GM12878 (cell line): ENCODE data around the gene MAML2. TPM values are rescaled to one million over a fixed set of nuclear protein-coding genes. Genes with fewer than 3 reads are reported as not detected.

Source experiments
- ASH2L ChIP-seq: fragments of 300-600, 200-600 bp; sonication (generic); IDR thresholded peaks from 2 replicates; pipeline ENCODE4 v1.6.1; 2017; ENCODE audit warnings: low read depth, mild to moderate bottlenecking, borderline replicate concordance
- ATF3 ChIP-seq: IDR thresholded peaks from 2 replicates; pipeline ENCODE4 v1.6.1; 2011; ENCODE audit warnings: low read depth, mild to moderate bottlenecking, low read length, moderate library complexity, borderline replicate concordance; ENCODE audit errors: extremely low read depth
- BCL3 ChIP-seq: IDR thresholded peaks from 2 replicates; pipeline ENCODE4 v1.6.1; 2011; ENCODE audit warnings: borderline replicate concordance, low read depth, mild to moderate bottlenecking, moderate library complexity, low read length; ENCODE audit not compliant: insufficient read depth, poor library complexity, severe bottlenecking
- CBFB ChIP-seq: IDR thresholded peaks from 2 replicates; pipeline ENCODE4 v1.6.1; 2016; ENCODE audit warnings: antibody characterized with exemption, low read depth
- CREB1 ChIP-seq: IDR thresholded peaks from 2 replicates; pipeline ENCODE4 v1.6.1; 2012; ENCODE audit warnings: low read depth, mild to moderate bottlenecking, inconsistent platforms
- E4F1 ChIP-seq: fragments of 450-650 bp; IDR thresholded peaks from 2 replicates; pipeline ENCODE4 v1.6.1; 2018; ENCODE audit warnings: borderline replicate concordance, mild to moderate bottlenecking; ENCODE audit not compliant: partially characterized antibody
- EED ChIP-seq: sonication (generic); IDR thresholded peaks from 2 replicates; pipeline ENCODE4 v1.6.1; 2016; ENCODE audit warnings: antibody characterized with exemption, low read depth
- GABPA ChIP-seq: IDR thresholded peaks from 2 replicates; pipeline ENCODE4 v1.6.1; 2014; ENCODE audit warnings: antibody characterized with exemption, low read depth, mild to moderate bottlenecking, inconsistent platforms
- KLF5 ChIP-seq: fragments of 450-650 bp; IDR thresholded peaks from 2 replicates; pipeline ENCODE4 v1.6.1; 2014; ENCODE audit warnings: mild to moderate bottlenecking; ENCODE audit not compliant: partially characterized antibody
- MEF2A ChIP-seq: IDR thresholded peaks from 2 replicates; pipeline ENCODE4 v1.6.1; 2011; ENCODE audit warnings: low read depth, mild to moderate bottlenecking, low read length, moderate library complexity; ENCODE audit not compliant: insufficient read depth
- MYB ChIP-seq: fragments of 150-350 bp; IDR thresholded peaks from 2 replicates; pipeline ENCODE4 v1.6.1; 2014; ENCODE audit warnings: mild to moderate bottlenecking, low read depth, low read length, borderline replicate concordance
- SIN3A ChIP-seq: IDR thresholded peaks from 2 replicates; pipeline ENCODE4 v1.6.1; 2012; ENCODE audit warnings: low read depth, low read length, improper control_type of control experiment
- SKIL ChIP-seq: fragments of 450-650 bp; IDR thresholded peaks from 2 replicates; pipeline ENCODE4 v1.6.1; 2017; ENCODE audit warnings: mild to moderate bottlenecking, low read depth, inconsistent platforms; ENCODE audit not compliant: poor library complexity, severe bottlenecking
- TCF12 ChIP-seq: IDR thresholded peaks from 2 replicates; pipeline ENCODE4 v1.6.1; 2011; ENCODE audit warnings: low read depth, mild to moderate bottlenecking, low read length
- ZBTB40 ChIP-seq: fragments of 450-650 bp; IDR thresholded peaks from 2 replicates; pipeline ENCODE4 v1.6.1; 2016; ENCODE audit warnings: mild to moderate bottlenecking, moderate library complexity, borderline replicate concordance
- ZNF384 ChIP-seq: IDR thresholded peaks from 2 replicates; pipeline ENCODE4 v1.6.1; 2012; ENCODE audit warnings: low read depth, mild to moderate bottlenecking, low read length, improper control_type of control experiment, borderline replicate concordance
- polyA plus RNA-seq, 11 experiments: library from polyadenylated mRNA; depleted of rRNA in 4 of 11; unstranded in 6 of 11; stranded (reverse) in 5 of 11; fragments of >200 nt; fragmentation: Nextera tagmentation in 4 of 11; fragmentation: Illumina TruSeq in 1 of 11; extraction: Ambion mirVana in 4 of 11; extraction: Trizol in 1 of 11; gene quantifications; 1 replicate in 1 of 11; 2 replicates in 10 of 11; pipeline versions ENCODE4 v1.2.1 to v1.2.3, GENCODE V29; 2011 to 2016; ENCODE audit warnings: inconsistent platforms in 2 of 11, missing spikeins in 2 of 11, low read depth in 1 of 11
- total RNA-seq, 4 experiments: library from RNA; depleted of rRNA in 3 of 4; stranded (reverse); fragments of >200 nt in 3 of 4; fragmentation: Illumina TruSeq in 1 of 4; extraction: Trizol in 1 of 4; gene quantifications; 2 replicates each; pipeline versions ENCODE4 v1.2.1 to v1.2.3, GENCODE V29; 2013 to 2021

Gene MAML2
- total and polyA plus RNA-seq, 10 of the 15 experiments (the other 5 are each of a cell fraction or from before 2014, with no cell fraction given) = 2.5 to 15.1 (median 12.0) TPM

GRCh38 chr11:96389720-96390487 lies 46.9 kb upstream of the MAML2 start, which contains the start of the genes CCDC82 and JRKL (continued):
- no peak for TF ChIP-seq ATF3
- peak; percentile 50 for TF ChIP-seq BCL3
- TF ChIP-seq CBFB = 0 out of 2 replicates have a peak, but pooled peaks have one; percentile 18
- TF ChIP-seq MYB = no peak
- TF ChIP-seq KLF5 = no peak
- TF ChIP-seq ZBTB40 = peak; percentile 79; the same call in 1 of the 2 replicates
- TF ChIP-seq ASH2L = no peak
- peak; percentile 21; the same call in 1 of the 2 replicates for TF ChIP-seq CREB1
- TF ChIP-seq SIN3A = peak; percentile 73
- no peak for TF ChIP-seq ZNF384
- 0 out of 2 replicates have a peak, but pooled peaks have one; percentile 6 for TF ChIP-seq MEF2A
- no peak for TF ChIP-seq SKIL
- TF ChIP-seq GABPA = peak; percentile 87
- TF ChIP-seq TCF12 = no peak
- peak; percentile 9; the same call in 1 of the 2 replicates for TF ChIP-seq EED
- TF ChIP-seq E4F1 = peak; percentile 68
